ENCODE measurements around the gene PXDN. TPM values are rescaled to one million over a fixed set of nuclear protein-coding genes. Genes with fewer than 3 reads are reported as not detected.

Gene PXDN
- total RNA-seq, 1 experiment from 2014 or later = 146 TPM

GRCh38 chr2:1625281-1626001, 118.9 kb downstream of the PXDN start (continued):
- TF ChIP-seq EMX1 (CRISPR knock-in tag; IDR thresholded peaks at IDR 0.05) (0 out of 2 replicates have a peak, but pooled peaks have one; percentile 68), ZBTB43 (CRISPR knock-in tag; IDR thresholded peaks at IDR 0.05) (0 out of 2 replicates have a peak, but pooled peaks have one; percentile 51), GTF2I (CRISPR knock-in tag; conservative IDR thresholded peaks at IDR 0.05) (peak; percentile 68), FOXP1 (CRISPR knock-in tag; IDR thresholded peaks at IDR 0.05; ENCODE audit: borderline replicate concordance) (peak; percentile 32; the same call in 1 of the 2 replicates), ZNF423 (CRISPR knock-in tag; IDR thresholded peaks at IDR 0.05) (peak; percentile 73), ZNF416 (CRISPR knock-in tag; IDR thresholded peaks at IDR 0.05) (no peak), TCF7 (CRISPR knock-in tag; IDR thresholded peaks at IDR 0.05; ENCODE audit: low read depth) (no peak), ATF3 (CRISPR knock-in tag; conservative IDR thresholded peaks at IDR 0.05) (no peak)
- TF ChIP-seq, protein P1, sequence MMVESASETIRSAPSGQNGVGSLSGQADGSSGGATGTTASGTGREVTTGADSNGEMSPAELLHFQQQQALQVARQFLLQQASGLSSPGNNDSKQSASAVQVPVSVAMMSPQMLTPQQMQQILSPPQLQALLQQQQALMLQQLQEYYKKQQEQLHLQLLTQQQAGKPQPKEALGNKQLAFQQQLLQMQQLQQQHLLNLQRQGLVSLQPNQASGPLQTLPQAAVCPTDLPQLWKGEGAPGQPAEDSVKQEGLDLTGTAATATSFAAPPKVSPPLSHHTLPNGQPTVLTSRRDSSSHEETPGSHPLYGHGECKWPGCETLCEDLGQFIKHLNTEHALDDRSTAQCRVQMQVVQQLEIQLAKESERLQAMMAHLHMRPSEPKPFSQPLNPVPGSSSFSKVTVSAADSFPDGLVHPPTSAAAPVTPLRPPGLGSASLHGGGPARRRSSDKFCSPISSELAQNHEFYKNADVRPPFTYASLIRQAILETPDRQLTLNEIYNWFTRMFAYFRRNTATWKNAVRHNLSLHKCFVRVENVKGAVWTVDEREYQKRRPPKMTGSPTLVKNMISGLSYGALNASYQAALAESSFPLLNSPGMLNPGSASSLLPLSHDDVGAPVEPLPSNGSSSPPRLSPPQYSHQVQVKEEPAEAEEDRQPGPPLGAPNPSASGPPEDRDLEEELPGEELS (CRISPR knock-in tag; IDR thresholded peaks at IDR 0.05) = peak; percentile 54; the same call in 1 of the 2 replicates
- TF ChIP-seq, protein P2, sequence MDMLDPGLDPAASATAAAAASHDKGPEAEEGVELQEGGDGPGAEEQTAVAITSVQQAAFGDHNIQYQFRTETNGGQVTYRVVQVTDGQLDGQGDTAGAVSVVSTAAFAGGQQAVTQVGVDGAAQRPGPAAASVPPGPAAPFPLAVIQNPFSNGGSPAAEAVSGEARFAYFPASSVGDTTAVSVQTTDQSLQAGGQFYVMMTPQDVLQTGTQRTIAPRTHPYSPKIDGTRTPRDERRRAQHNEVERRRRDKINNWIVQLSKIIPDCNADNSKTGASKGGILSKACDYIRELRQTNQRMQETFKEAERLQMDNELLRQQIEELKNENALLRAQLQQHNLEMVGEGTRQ (CRISPR knock-in tag; IDR thresholded peaks at IDR 0.05) = no peak; the same call in 1 of the 2 replicates

DNA sequence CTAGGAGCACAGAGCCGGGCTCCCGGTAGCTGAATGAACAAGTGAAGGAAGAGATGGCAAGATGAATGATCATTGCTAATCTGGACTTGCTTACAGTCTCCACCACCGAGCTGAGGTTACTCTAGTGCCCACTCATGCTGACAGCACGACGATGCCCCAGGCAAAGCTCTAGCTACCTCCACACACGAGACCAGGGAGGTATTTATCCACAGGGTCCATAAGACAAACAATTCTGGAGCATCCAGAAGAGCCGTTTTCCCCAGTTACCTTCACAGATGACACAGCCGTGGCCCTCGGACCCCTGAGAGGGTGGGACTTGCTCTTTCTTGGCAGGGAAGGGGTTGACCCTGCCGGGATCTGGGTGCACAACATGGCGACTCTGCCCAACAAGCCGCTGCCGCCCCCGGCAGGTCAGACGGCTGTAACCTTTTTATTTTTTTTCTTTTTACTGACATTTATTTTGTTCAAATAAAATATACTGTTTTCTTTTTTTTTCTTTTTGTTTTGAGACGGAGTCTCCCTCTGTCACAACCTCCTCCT, 120.3 kb downstream of the PXDN start:
- CTCF ChIA-PET = interaction anchor here (0.7 to 3.1 kb wide), 4 partner anchors 23 to 145 kb away, joined by 3 to 35 read pairs (median 4); no protein-coding TSS in a partner anchor
- ATAC-seq (no peak), DNase-seq (ENCODE audit: low spot score) (no peak)
- peaks cover 51% of the 10 kb centered on the region for H3K36me3 Mint-ChIP-seq
- no peak for TF ChIP-seq AFF4 (CRISPR knock-in tag; IDR thresholded peaks at IDR 0.05; ENCODE audit: borderline replicate concordance)
- TF ChIP-seq, protein P3, sequence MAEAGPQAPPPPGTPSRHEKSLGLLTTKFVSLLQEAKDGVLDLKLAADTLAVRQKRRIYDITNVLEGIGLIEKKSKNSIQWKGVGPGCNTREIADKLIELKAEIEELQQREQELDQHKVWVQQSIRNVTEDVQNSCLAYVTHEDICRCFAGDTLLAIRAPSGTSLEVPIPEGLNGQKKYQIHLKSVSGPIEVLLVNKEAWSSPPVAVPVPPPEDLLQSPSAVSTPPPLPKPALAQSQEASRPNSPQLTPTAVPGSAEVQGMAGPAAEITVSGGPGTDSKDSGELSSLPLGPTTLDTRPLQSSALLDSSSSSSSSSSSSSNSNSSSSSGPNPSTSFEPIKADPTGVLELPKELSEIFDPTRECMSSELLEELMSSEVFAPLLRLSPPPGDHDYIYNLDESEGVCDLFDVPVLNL (CRISPR knock-in tag; IDR thresholded peaks at IDR 0.05; ENCODE audit: borderline replicate concordance, low read depth) = no peak
- TF ChIP-seq, protein P4, sequence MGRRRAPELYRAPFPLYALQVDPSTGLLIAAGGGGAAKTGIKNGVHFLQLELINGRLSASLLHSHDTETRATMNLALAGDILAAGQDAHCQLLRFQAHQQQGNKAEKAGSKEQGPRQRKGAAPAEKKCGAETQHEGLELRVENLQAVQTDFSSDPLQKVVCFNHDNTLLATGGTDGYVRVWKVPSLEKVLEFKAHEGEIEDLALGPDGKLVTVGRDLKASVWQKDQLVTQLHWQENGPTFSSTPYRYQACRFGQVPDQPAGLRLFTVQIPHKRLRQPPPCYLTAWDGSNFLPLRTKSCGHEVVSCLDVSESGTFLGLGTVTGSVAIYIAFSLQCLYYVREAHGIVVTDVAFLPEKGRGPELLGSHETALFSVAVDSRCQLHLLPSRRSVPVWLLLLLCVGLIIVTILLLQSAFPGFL (CRISPR knock-in tag; IDR thresholded peaks at IDR 0.05; ENCODE audit: borderline replicate concordance) = no peak
- no peak for TF ChIP-seq ATF6 (CRISPR knock-in tag; IDR thresholded peaks at IDR 0.05)
- TF ChIP-seq ZNF317 (CRISPR knock-in tag; IDR thresholded peaks at IDR 0.05; ENCODE audit: borderline replicate concordance, low read depth) = no peak
- no peak for TF ChIP-seq ZNF423 (CRISPR knock-in tag; IDR thresholded peaks at IDR 0.05)
- no peak for TF ChIP-seq CREB1 (CRISPR knock-in tag; IDR thresholded peaks at IDR 0.05)
- no peak for TF ChIP-seq TEAD4 (CRISPR knock-in tag; IDR thresholded peaks at IDR 0.05)
- no peak for TF ChIP-seq ZBTB21 (CRISPR knock-in tag; IDR thresholded peaks at IDR 0.05; ENCODE audit: borderline replicate concordance)
- TF ChIP-seq MLX (CRISPR knock-in tag; IDR thresholded peaks at IDR 0.05) = no peak
- peaks cover 22% of the 10 kb centered on the region for H3K9me3 Mint-ChIP-seq
- POLR2A ChIA-PET = interaction anchor here (2.5 kb wide), 1 partner anchor 10 kb away, joined by 12 read pairs; no protein-coding TSS in a partner anchor
- H3K27ac Mint-ChIP-seq = peak overlapping the region; percentile 100; the same call in 1 of the 2 replicates
- H3K4me3 Mint-ChIP-seq = peak overlapping the region; percentile 60
- H3K4me1 Mint-ChIP-seq = peaks cover 60% of the 10 kb centered on the region
- no peaks in the 10 kb centered on the region; the same call in 1 of the 2 replicates for H3K27me3 Mint-ChIP-seq (ENCODE audit: low read depth)
